ENCODE measurements around the gene VPS13D. TPM values are rescaled to one million over a fixed set of nuclear protein-coding genes. Genes with fewer than 3 reads are reported as not detected.

VPS13D gene
- total RNA-seq, 2 experiments from 2014 or later, result 32.5 to 39.9 TPM

- Mint-ChIP-seq H3K36me3 (ENCODE audit: low read depth) (peaks cover 71% of the 10 kb centered on the region), H3K4me1 (ENCODE audit: low read depth) (peaks cover 43% of the 10 kb centered on the region), H3K9me3 (ENCODE audit: insufficient read depth) (peaks cover 22% of the 10 kb centered on the region), H3K27me3 (ENCODE audit: low read depth) (no peaks in the 10 kb centered on the region), H3K27ac (no peak overlapping the region), H3K4me3 (no peak overlapping the region)
- ChIA-PET CTCF (interaction anchor here (0.7 to 4.9 kb wide), 10 partner anchors 12 to 249 kb away, joined by 3 to 31 read pairs (median 5); no protein-coding TSS in a partner anchor), POLR2A (interaction anchor here (1.1 kb wide), 1 partner anchor 25 kb away, joined by 3 read pairs; no protein-coding TSS in a partner anchor)
- DNase-seq, result no peak
- ATAC-seq, result no peak
Observed at GRCh38 chr1:12409681-12410080, 179.9 kb downstream of the VPS13D start.

DNA sequence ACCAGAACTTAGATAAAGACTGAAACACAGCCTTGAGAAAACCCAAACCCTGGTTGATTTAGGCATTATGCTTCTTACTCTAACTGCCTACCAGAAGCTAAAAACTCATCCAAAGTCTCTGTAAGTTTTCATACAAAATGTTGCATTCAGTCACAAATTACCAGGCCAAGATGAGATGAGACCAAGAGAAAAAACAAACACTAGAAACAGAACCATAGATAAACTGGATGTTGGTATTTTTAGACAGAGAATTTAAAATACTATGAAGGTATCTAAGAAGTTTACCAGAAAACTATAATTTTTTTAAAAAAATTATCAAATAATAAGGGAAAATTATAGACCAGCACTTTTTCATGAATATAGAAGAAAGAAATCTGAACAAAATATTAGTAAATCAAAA lies 180.5 kb downstream of the VPS13D start:
- ATAC-seq, result no peak
- H3K9me3 Mint-ChIP-seq (ENCODE audit: insufficient read depth), result peaks cover 22% of the 10 kb centered on the region
- ChIA-PET CTCF (interaction anchor here (0.7 to 4.9 kb wide), 11 partner anchors 9 to 249 kb away, joined by 3 to 31 read pairs (median 5); no protein-coding TSS in a partner anchor), POLR2A (interaction anchor here (1.1 kb wide), 1 partner anchor 26 kb away, joined by 3 read pairs; no protein-coding TSS in a partner anchor)
- DNase-seq, result no peak
- no peak overlapping the region for H3K4me3 Mint-ChIP-seq
- peaks cover 69% of the 10 kb centered on the region for H3K36me3 Mint-ChIP-seq (ENCODE audit: low read depth)
- H3K27me3 Mint-ChIP-seq (ENCODE audit: low read depth), result no peaks in the 10 kb centered on the region
- no peak overlapping the region for H3K27ac Mint-ChIP-seq
- H3K4me1 Mint-ChIP-seq (ENCODE audit: low read depth), result peaks cover 45% of the 10 kb centered on the region

DNA sequence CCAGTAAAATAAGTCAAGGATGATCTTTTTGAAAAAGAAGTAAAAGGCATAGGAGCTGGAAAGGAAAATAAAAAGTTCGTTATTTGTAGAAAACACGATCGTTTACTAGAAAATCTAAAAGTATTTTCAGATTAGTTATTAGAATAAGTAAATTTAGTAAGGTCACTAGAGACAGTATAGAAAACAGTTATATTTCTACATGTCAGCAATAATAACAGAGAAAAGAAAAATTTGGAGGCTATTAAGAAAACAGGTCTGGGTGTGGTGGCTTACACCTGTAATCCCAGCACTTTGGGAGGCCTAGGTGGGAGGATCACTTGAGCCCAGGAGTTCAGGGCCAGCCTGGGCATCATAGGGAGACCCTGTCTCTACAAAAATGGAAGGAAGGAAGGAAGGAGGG lies 181.3 kb downstream of the VPS13D start:
- CTCF ChIA-PET, result interaction anchor here (0.7 to 4.9 kb wide), 7 partner anchors 9 to 209 kb away, joined by 3 to 31 read pairs (median 4); no protein-coding TSS in a partner anchor
- peaks cover 39% of the 10 kb centered on the region for H3K4me1 Mint-ChIP-seq (ENCODE audit: low read depth)

DNA sequence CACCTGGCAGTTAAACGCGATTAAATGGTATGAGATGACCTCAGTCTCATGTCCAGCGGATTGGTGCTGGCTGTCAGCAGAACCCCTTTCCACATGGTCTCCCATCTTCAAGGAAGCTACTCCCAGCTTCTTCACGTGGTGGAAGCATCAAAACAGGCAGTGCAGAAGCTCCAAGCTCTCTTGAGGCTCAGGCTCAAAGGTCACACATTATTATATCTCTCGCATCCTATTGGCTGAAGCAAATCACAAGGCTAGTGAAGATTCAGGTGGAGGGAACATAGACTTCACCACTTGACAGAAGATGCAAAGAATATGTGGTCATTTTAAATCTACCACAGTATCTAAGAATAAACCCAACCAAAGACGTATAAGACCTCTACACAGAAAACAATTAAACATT lies 181.9 kb downstream of the VPS13D start:
- peaks cover 35% of the 10 kb centered on the region for H3K4me1 Mint-ChIP-seq (ENCODE audit: low read depth)
- H3K36me3 Mint-ChIP-seq (ENCODE audit: low read depth), result peaks cover 72% of the 10 kb centered on the region
- H3K27ac Mint-ChIP-seq, result no peak overlapping the region
- ChIA-PET POLR2A (no interaction called here), CTCF (interaction anchor here (1.0 to 4.9 kb wide), 3 partner anchors 11 to 208 kb away, joined by 3 to 31 read pairs (median 3); no protein-coding TSS in a partner anchor)
- ATAC-seq (no peak), DNase-seq (no peak)
- peaks cover 22% of the 10 kb centered on the region for H3K9me3 Mint-ChIP-seq (ENCODE audit: insufficient read depth)
- no peak overlapping the region for H3K4me3 Mint-ChIP-seq
- no peaks in the 10 kb centered on the region for H3K27me3 Mint-ChIP-seq (ENCODE audit: low read depth)

More for the DNA sequence above, 181.3 kb downstream of the VPS13D start:
- H3K27me3 Mint-ChIP-seq (ENCODE audit: low read depth), result no peaks in the 10 kb centered on the region
- H3K4me3 Mint-ChIP-seq, result no peak overlapping the region
- peaks cover 69% of the 10 kb centered on the region for H3K36me3 Mint-ChIP-seq (ENCODE audit: low read depth)
- DNase-seq, result no peak
- POLR2A ChIA-PET, result interaction anchor here (0.6 kb wide), 1 partner anchor 28 kb away, joined by 3 read pairs; no protein-coding TSS in a partner anchor
- no peak overlapping the region for H3K27ac Mint-ChIP-seq
- no peak for ATAC-seq
- H3K9me3 Mint-ChIP-seq (ENCODE audit: insufficient read depth), result peaks cover 22% of the 10 kb centered on the region

GRCh38 chr1:12412439-12412838 lies 182.6 kb downstream of the VPS13D start:
- no peak for ATAC-seq
- no peaks in the 10 kb centered on the region for H3K27me3 Mint-ChIP-seq (ENCODE audit: low read depth)
- H3K4me3 Mint-ChIP-seq, result no peak overlapping the region
- ChIA-PET POLR2A (no interaction called here), CTCF (interaction anchor here (1.0 to 1.2 kb wide), 2 partner anchors 10 to 207 kb away, joined by 3 read pairs; no protein-coding TSS in a partner anchor)
- peaks cover 30% of the 10 kb centered on the region for H3K4me1 Mint-ChIP-seq (ENCODE audit: low read depth)
- peaks cover 22% of the 10 kb centered on the region for H3K9me3 Mint-ChIP-seq (ENCODE audit: insufficient read depth)
- H3K36me3 Mint-ChIP-seq (ENCODE audit: low read depth), result peaks cover 78% of the 10 kb centered on the region
- no peak for DNase-seq
- no peak overlapping the region for H3K27ac Mint-ChIP-seq

- Mint-ChIP-seq H3K27me3 (ENCODE audit: low read depth) (no peaks in the 10 kb centered on the region), H3K36me3 (ENCODE audit: low read depth) (peaks cover 81% of the 10 kb centered on the region), H3K4me3 (no peak overlapping the region), H3K4me1 (ENCODE audit: low read depth) (peaks cover 20% of the 10 kb centered on the region), H3K9me3 (ENCODE audit: insufficient read depth) (peaks cover 22% of the 10 kb centered on the region), H3K27ac (no peak overlapping the region)
- ATAC-seq, result no peak
- ChIA-PET POLR2A (no interaction called here), CTCF (interaction anchor here (0.6 to 1.4 kb wide), 3 partner anchors 11 to 97 kb away, joined by 3 to 5 read pairs (median 3); no protein-coding TSS in a partner anchor)
- no peak for DNase-seq
Observed at GRCh38 chr1:12413664-12414410, 184.0 kb downstream of the VPS13D start.

- Mint-ChIP-seq H3K36me3 (ENCODE audit: low read depth) (peaks cover 84% of the 10 kb centered on the region), H3K27ac (no peak overlapping the region), H3K4me1 (ENCODE audit: low read depth) (peaks cover 19% of the 10 kb centered on the region), H3K4me3 (no peak overlapping the region), H3K9me3 (ENCODE audit: insufficient read depth) (peaks cover 21% of the 10 kb centered on the region), H3K27me3 (ENCODE audit: low read depth) (no peaks in the 10 kb centered on the region)
- CTCF ChIA-PET, result interaction anchor here (1.3 to 1.4 kb wide), 2 partner anchors 10 to 244 kb away, joined by 3 to 5 read pairs; no protein-coding TSS in a partner anchor
- no peak for ATAC-seq
- POLR2A ChIA-PET, result no interaction called here
- DNase-seq, result no peak
Observed at GRCh38 chr1:12414444-12415018, 184.7 kb downstream of the VPS13D start.

DNA sequence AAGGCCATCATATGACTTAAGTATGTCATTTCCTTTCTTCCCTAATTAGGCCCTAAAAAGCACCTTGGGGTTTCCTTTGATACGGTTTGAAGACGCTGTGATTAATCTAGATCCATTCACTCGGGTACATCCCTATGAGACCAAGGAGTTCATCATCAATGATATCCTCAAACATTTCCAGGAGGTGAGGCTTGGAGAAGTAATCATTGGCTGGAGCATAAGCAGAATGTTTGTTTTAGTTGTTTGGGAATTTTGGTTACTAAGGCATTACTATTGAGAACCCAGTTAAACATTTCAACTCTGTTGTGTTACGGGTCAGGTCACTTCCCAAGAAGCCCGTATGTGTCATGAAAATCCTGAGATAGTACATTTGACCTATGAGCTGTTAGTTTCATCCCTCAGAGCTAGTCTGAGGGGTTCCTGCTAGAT lies 185.2 kb downstream of the VPS13D start:
- peaks cover 16% of the 10 kb centered on the region for H3K9me3 Mint-ChIP-seq (ENCODE audit: insufficient read depth)
- peaks cover 16% of the 10 kb centered on the region for H3K4me1 Mint-ChIP-seq (ENCODE audit: low read depth)
- ATAC-seq (no peak), DNase-seq (no peak)
- CTCF ChIA-PET, result interaction anchor here (1.3 to 1.4 kb wide), 4 partner anchors 9 to 244 kb away, joined by 3 to 5 read pairs (median 4); no protein-coding TSS in a partner anchor
- no peak overlapping the region for H3K27ac Mint-ChIP-seq
- POLR2A ChIA-PET, result no interaction called here
- H3K4me3 Mint-ChIP-seq, result no peak overlapping the region
- H3K27me3 Mint-ChIP-seq (ENCODE audit: low read depth), result no peaks in the 10 kb centered on the region
- H3K36me3 Mint-ChIP-seq (ENCODE audit: low read depth), result peaks cover 84% of the 10 kb centered on the region

- no peak overlapping the region for H3K27ac Mint-ChIP-seq
Observed at GRCh38 chr1:12416101-12416500, 186.3 kb downstream of the VPS13D start.

GRCh38 chr1:12416744-12417143 lies 186.9 kb downstream of the VPS13D start:
- Mint-ChIP-seq H3K36me3 (ENCODE audit: low read depth) (peaks cover 75% of the 10 kb centered on the region), H3K4me1 (ENCODE audit: low read depth) (peaks cover 19% of the 10 kb centered on the region), H3K27ac (no peak overlapping the region), H3K4me3 (no peak overlapping the region), H3K9me3 (ENCODE audit: insufficient read depth) (peaks cover 10% of the 10 kb centered on the region), H3K27me3 (ENCODE audit: low read depth) (no peaks in the 10 kb centered on the region)
- DNase-seq (no peak), ATAC-seq (no peak)
- ChIA-PET POLR2A (interaction anchor here (1.0 to 1.8 kb wide), 2 partner anchors 94 to 202 kb away, joined by 3 to 8 read pairs; no protein-coding TSS in a partner anchor), CTCF (interaction anchor here (1.0 to 1.4 kb wide), 2 partner anchors 9 kb away, joined by 3 to 7 read pairs; no protein-coding TSS in a partner anchor)

More at GRCh38 chr1:12416101-12416500, 186.3 kb downstream of the VPS13D start:
- H3K27me3 Mint-ChIP-seq (ENCODE audit: low read depth), result no peaks in the 10 kb centered on the region
- H3K4me3 Mint-ChIP-seq, result no peak overlapping the region
- POLR2A ChIA-PET, result interaction anchor here (1.0 to 1.8 kb wide), 2 partner anchors 95 to 203 kb away, joined by 3 to 8 read pairs; no protein-coding TSS in a partner anchor
- H3K4me1 Mint-ChIP-seq (ENCODE audit: low read depth), result peaks cover 19% of the 10 kb centered on the region
- CTCF ChIA-PET, result interaction anchor here (1.0 to 1.4 kb wide), 6 partner anchors 8 to 242 kb away, joined by 3 to 7 read pairs (median 3); no protein-coding TSS in a partner anchor
- peaks cover 12% of the 10 kb centered on the region for H3K9me3 Mint-ChIP-seq (ENCODE audit: insufficient read depth)
- DNase-seq (no peak), ATAC-seq (no peak)
- H3K36me3 Mint-ChIP-seq (ENCODE audit: low read depth), result peaks cover 79% of the 10 kb centered on the region

DNA sequence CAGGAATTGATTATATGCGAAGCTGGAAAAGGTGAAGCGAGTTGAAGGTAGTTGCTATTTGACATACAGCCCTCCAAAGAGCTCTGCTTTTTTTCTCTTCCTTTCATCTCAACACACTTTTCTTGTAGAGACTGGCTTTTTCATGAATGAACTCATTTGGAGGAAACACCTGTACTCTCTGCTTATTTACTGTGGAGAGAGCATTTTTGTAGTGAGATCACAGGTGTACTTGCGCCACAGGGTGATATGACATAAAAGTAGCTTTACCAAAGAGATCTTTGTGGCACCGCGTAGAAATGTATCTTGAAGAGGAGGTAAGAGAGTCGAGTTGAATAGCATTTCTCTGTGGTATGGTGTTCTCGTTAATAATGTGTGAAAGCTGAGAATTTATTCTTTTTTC lies 187.6 kb downstream of the VPS13D start:
- ChIA-PET CTCF (interaction anchor here (2.9 kb wide), 1 partner anchor 9 kb away, joined by 16 read pairs; no protein-coding TSS in a partner anchor), POLR2A (interaction anchor here (1.8 kb wide), 1 partner anchor 93 kb away, joined by 8 read pairs; no protein-coding TSS in a partner anchor)
- peaks cover 23% of the 10 kb centered on the region for H3K4me1 Mint-ChIP-seq (ENCODE audit: low read depth)
- DNase-seq (no peak), ATAC-seq (no peak)
- H3K4me3 Mint-ChIP-seq, result no peak overlapping the region
- no peak overlapping the region for H3K27ac Mint-ChIP-seq
- H3K9me3 Mint-ChIP-seq (ENCODE audit: insufficient read depth), result peaks cover 5% of the 10 kb centered on the region
- H3K27me3 Mint-ChIP-seq (ENCODE audit: low read depth), result no peaks in the 10 kb centered on the region
- H3K36me3 Mint-ChIP-seq (ENCODE audit: low read depth), result peaks cover 72% of the 10 kb centered on the region
